ENCODE measurements around the gene ORAI3.
A peak's percentile ranks its signal among the peaks of the same experiment; 100 is the strongest.

Gene ORAI3

GRCh38 chr16:30949650-30950515 is 1.0 kb downstream of the ORAI3 start:
- peak; percentile 88 for DNase-seq

GRCh38 chr16:30950516-30951065 is 1.7 kb downstream of the ORAI3 start:
- DNase-seq = no peak

GRCh38 chr16:30951193-30951592 is 2.3 kb downstream of the ORAI3 start:
- DNase-seq = no peak

GRCh38 chr16:30951750-30952149 is 2.9 kb downstream of the ORAI3 start:
- DNase-seq = no peak

GRCh38 chr16:30953111-30953510 is 4.2 kb downstream of the ORAI3 start:
- DNase-seq = no peak

- peak; percentile 64 for DNase-seq
Measured at GRCh38 chr16:30953511-30954124, 4.8 kb downstream of the ORAI3 start.

- DNase-seq = no peak
Measured at GRCh38 chr16:30954993-30955392, 6.1 kb downstream of the ORAI3 start.

GRCh38 chr16:30956601-30957455 is 8.0 kb downstream of the ORAI3 start:
- DNase-seq = peak; percentile 87

- DNase-seq = peak; percentile 95
Measured at GRCh38 chr16:30957456-30958174, 8.7 kb downstream of the ORAI3 start, which contains the start of gene SETD1A. Gene SETD1A, plus strand, starts transcription at chr16:30957754. Its CDS starts 978 bp downstream, at chr16:30958732.

GRCh38 chr16:30958175-30959079 is 9.6 kb downstream of the ORAI3 start:
- peak; percentile 65 for DNase-seq

- no peak for DNase-seq
Measured at GRCh38 chr16:30961384-30961783, 12.5 kb downstream of the ORAI3 start.

GRCh38 chr16:30963925-30964511 is 15.2 kb downstream of the ORAI3 start:
- no peak for DNase-seq

GRCh38 chr16:30964574-30965226 is 15.8 kb downstream of the ORAI3 start:
- no peak for DNase-seq

- DNase-seq = no peak
Measured at GRCh38 chr16:30965436-30965835, 16.6 kb downstream of the ORAI3 start.

- no peak for DNase-seq
Measured at GRCh38 chr16:30966033-30966619, 17.3 kb downstream of the ORAI3 start.

GRCh38 chr16:30967795-30968194 is 18.9 kb downstream of the ORAI3 start:
- no peak for DNase-seq

- no peak for DNase-seq
Measured at GRCh38 chr16:30969246-30969842, 20.5 kb downstream of the ORAI3 start.

- no peak for DNase-seq
Measured at GRCh38 chr16:30971298-30971697, 22.4 kb downstream of the ORAI3 start.

GRCh38 chr16:30972872-30973271 is 24.0 kb downstream of the ORAI3 start:
- DNase-seq = no peak

Measured in EL (cell line).